GM23338 (cell line): ENCODE results near the gene SLC17A5. TPM values are rescaled to one million over a fixed set of nuclear protein-coding genes. Genes with fewer than 3 reads are reported as not detected.

Experiments
- ATAC-seq: fragments of 200-7000 bp; cut with Tn5 transposase; 3 replicates; pipeline ENCODE4 v1.9.1; 2020
- DNase-seq: peaks from one replicate; pipeline ENCODE4 v3.0.0-alpha.2; 2015; ENCODE audit warnings: low spot score
- H2AFZ ChIP-seq: fragments of 200-600 bp; sonication (generic); 2 replicates; pipeline ENCODE4 v1.8.0; 2016; ENCODE audit warnings: antibody characterized with exemption, mild to moderate bottlenecking, moderate library complexity
- H3F3A ChIP-seq: fragments of 200-600 bp; sonication (generic); replicated peaks from 2 replicates; pipeline ENCODE4 v1.8.0; 2017; ENCODE audit warnings: antibody characterized with exemption, mixed run types, low read depth
- H3K27ac ChIP-seq: fragments of 200-600 bp; sonication (generic); 2 replicates; pipeline ENCODE4 v1.6.1; 2016; ENCODE audit warnings: low read depth
- H3K27me3 ChIP-seq: fragments of 200-600 bp; sonication (generic); 2 replicates; pipeline ENCODE4 v1.8.0; 2016; ENCODE audit warnings: mild to moderate bottlenecking, mixed run types, moderate library complexity; ENCODE audit not compliant: insufficient read depth
- H3K36me3 ChIP-seq: fragments of 200-600 bp; sonication (generic); 2 replicates; pipeline ENCODE4 v1.8.0; 2016; ENCODE audit warnings: mild to moderate bottlenecking; ENCODE audit not compliant: insufficient read depth
- H3K4me1 ChIP-seq: fragments of 200-600 bp; sonication (generic); 2 replicates; pipeline ENCODE4 v1.8.0; 2016; ENCODE audit warnings: mild to moderate bottlenecking, moderate library complexity; ENCODE audit not compliant: insufficient read depth
- H3K4me2 ChIP-seq: fragments of 200-600 bp; sonication (generic); 2 replicates; pipeline ENCODE4 v1.7.1; 2017; ENCODE audit warnings: mixed run types
- H3K4me3 ChIP-seq: fragments of 200-600 bp; sonication (generic); 2 replicates; pipeline ENCODE4 v1.6.1; 2016; ENCODE audit warnings: mixed run types
- H3K79me2 ChIP-seq: fragments of 200-600 bp; sonication (generic); replicated peaks from 2 replicates; pipeline ENCODE4 v1.8.0; 2017; ENCODE audit warnings: mild to moderate bottlenecking; ENCODE audit not compliant: insufficient read depth
- H3K9me2 ChIP-seq: fragments of 200-600 bp; sonication (generic); 2 replicates; pipeline ENCODE4 v1.8.0; 2017; ENCODE audit not compliant: insufficient read depth
- H4K20me1 ChIP-seq: fragments of 200-600 bp; sonication (generic); replicated peaks from 2 replicates; pipeline ENCODE4 v1.8.0; 2017; ENCODE audit warnings: mild to moderate bottlenecking; ENCODE audit not compliant: insufficient read depth
- H3K27ac Mint-ChIP-seq: 2 replicates; pipeline ENCODE4 v1.8.0; 2020; ENCODE audit warnings: inconsistent platforms, mild to moderate bottlenecking, moderate library complexity, mixed read lengths
- H3K27me3 Mint-ChIP-seq: 3 replicates; pipeline ENCODE4 v1.8.0; 2022; ENCODE audit warnings: low read depth, mild to moderate bottlenecking, moderate library complexity, mixed read lengths, inconsistent platforms; ENCODE audit not compliant: insufficient read depth, poor library complexity
- H3K36me3 Mint-ChIP-seq: 3 replicates; pipeline ENCODE4 v1.8.0; 2021; ENCODE audit warnings: low read depth, mild to moderate bottlenecking, inconsistent platforms, moderate library complexity, mixed read lengths
- H3K4me1 Mint-ChIP-seq: 3 replicates; pipeline ENCODE4 v1.8.0; 2020; ENCODE audit warnings: mild to moderate bottlenecking, inconsistent platforms, mixed read lengths
- H3K4me3 Mint-ChIP-seq: 3 replicates; pipeline ENCODE4 v1.8.0; 2021; ENCODE audit warnings: moderate library complexity, mild to moderate bottlenecking, inconsistent platforms, mixed read lengths
- H3K9me3 Mint-ChIP-seq: 3 replicates; pipeline ENCODE4 v1.8.0; 2020; ENCODE audit warnings: moderate library complexity, mild to moderate bottlenecking, inconsistent platforms, mixed read lengths
- CREB1 ChIP-seq: fragments of 250-450 bp; sonication (Bioruptor Pico); IDR thresholded peaks from 2 replicates; pipeline ENCODE4 v1.5.0; 2020; ENCODE audit warnings: low read depth, mild to moderate bottlenecking, moderate library complexity
- CTCF ChIP-seq, 2 experiments: fragments of 200-600 bp in 1 of 2; sonication (generic) in 1 of 2; conservative IDR thresholded peaks; 2 replicates each; pipeline versions ENCODE4 v1.5.1 to v1.6.1; 2016 to 2017; ENCODE audit warnings: antibody characterized with exemption in 2 of 2, low read depth in 2 of 2, mild to moderate bottlenecking in 2 of 2, moderate library complexity in 1 of 2
- ETS1 ChIP-seq: IDR thresholded peaks from 2 replicates; pipeline ENCODE4 v1.6.1; 2016; ENCODE audit warnings: antibody characterized with exemption
- EZH2 ChIP-seq: fragments of 200-600 bp; sonication (generic); IDR thresholded peaks from one replicate; pipeline ENCODE4 v1.8.0; 2017; ENCODE audit warnings: antibody characterized with exemption, mild to moderate bottlenecking, low read depth; ENCODE audit not compliant: unreplicated experiment
- JUNB ChIP-seq: IDR thresholded peaks from one replicate; pipeline ENCODE4 v1.6.1; 2016; ENCODE audit warnings: antibody characterized with exemption; ENCODE audit not compliant: unreplicated experiment
- NANOG ChIP-seq: IDR thresholded peaks from 2 replicates; pipeline ENCODE4 v1.6.1; 2016; ENCODE audit warnings: antibody characterized with exemption, borderline replicate concordance
- POLR2AphosphoS5 ChIP-seq: IDR thresholded peaks from 2 replicates; pipeline ENCODE4 v1.6.1; 2016; ENCODE audit warnings: antibody characterized with exemption, low read depth
- ZNF114 ChIP-seq: fragments of 250-450 bp; sonication (Bioruptor Pico); IDR thresholded peaks from 2 replicates; pipeline ENCODE4 v1.5.0; 2020; ENCODE audit warnings: mild to moderate bottlenecking, moderate library complexity
- ZNF331 ChIP-seq: fragments of 250-450 bp; sonication (Bioruptor Pico); IDR thresholded peaks from 2 replicates; pipeline ENCODE4 v1.5.0; 2020; ENCODE audit warnings: low read depth, mild to moderate bottlenecking, moderate library complexity
- polyA plus RNA-seq: library from polyadenylated mRNA; unstranded; fragments of >200 nt; fragmentation: Nextera tagmentation; extraction: Ambion mirVana; gene quantifications from 2 replicates; pipeline ENCODE4 v1.2.1, GENCODE V29; 2016
- total RNA-seq: library from RNA; depleted of rRNA; stranded (reverse); fragments of >200 nt; shearing (Covaris generic); gene quantifications from 2 replicates; pipeline ENCODE4 v1.2.3, GENCODE V29; 2014
- TF ChIP-seq, protein P1 (sequence below): IDR thresholded peaks from one replicate; pipeline ENCODE4 v1.6.1; 2018; ENCODE audit warnings: antibody characterized with exemption; ENCODE audit not compliant: unreplicated experiment
- TF ChIP-seq, protein P2 (sequence below): fragments of 250-450 bp; sonication (Bioruptor Pico); IDR thresholded peaks from 2 replicates; pipeline ENCODE4 v1.5.0; 2020; ENCODE audit warnings: mild to moderate bottlenecking, moderate library complexity

SLC17A5 gene
- total and polyA plus RNA-seq, 2 experiments from 2014 or later, result 9.2 to 17.7 TPM

DNA sequence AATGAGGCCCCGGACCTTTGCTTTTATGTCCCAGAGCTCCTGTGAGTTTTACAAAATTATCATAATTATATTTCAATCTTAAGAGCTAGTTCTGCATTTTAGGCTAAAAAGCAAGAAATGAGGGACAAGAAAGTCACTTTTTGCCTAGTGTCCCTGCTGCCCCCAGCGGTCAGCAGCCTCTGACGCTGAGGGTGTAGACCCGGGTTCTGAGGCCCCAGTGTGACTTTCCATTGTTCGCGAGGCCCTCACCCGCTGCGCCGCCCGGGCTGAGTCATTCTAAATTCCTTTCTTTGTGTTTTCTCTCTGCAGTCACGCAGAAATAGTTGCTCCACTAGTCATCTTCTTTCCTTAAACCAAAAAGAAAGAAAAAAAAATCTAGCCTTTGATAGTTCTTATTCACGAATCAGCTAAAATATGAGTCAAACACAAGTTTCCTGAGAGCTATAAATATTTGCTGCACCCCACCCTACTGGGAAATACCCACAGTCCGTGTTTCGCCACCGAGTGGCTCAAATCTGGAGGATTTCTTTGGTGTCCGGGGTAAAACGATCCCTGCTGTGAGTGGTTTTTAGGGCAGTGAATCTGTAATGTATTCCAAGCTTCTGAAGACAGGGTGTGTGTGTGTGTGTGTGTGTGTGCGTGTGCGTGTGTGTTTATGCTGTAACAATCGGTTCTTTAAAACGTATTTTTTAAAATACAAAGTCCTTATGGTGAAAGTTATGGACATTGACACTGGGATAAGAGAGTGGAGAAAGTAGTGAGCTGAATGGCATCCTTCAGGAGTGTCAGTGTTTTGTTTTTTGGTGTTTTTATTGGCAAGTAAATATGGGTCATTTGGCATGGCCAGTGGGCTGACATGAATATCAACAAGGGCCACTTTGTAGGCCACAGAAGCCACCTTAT, 73.3 kb downstream of the SLC17A5 start:
- no peak overlapping the region for H2AFZ ChIP-seq

More for the DNA sequence above, 73.3 kb downstream of the SLC17A5 start:
- Mint-ChIP-seq H3K27ac (peak overlapping the region; percentile 99), H3K27me3 (peaks cover 32% of the 10 kb centered on the region), H3K9me3 (peaks cover 26% of the 10 kb centered on the region), H3K36me3 (peaks cover 19% of the 10 kb centered on the region), H3K4me1 (peaks cover 44% of the 10 kb centered on the region), H3K4me3 (peak overlapping the region; percentile 61)
- peaks cover 9% of the 10 kb centered on the region; the same call in 1 of the 2 replicates for H3F3A ChIP-seq
- peak; percentile 86 for ATAC-seq
- no peaks in the 10 kb centered on the region for H4K20me1 ChIP-seq
- H3K27me3 ChIP-seq, result no peaks in the 10 kb centered on the region
- H3K9me2 ChIP-seq, result no peaks in the 10 kb centered on the region
- peak overlapping the region; percentile 17 for H3K4me3 ChIP-seq
- peak; percentile 98 for DNase-seq
- TF ChIP-seq POLR2AphosphoS5 (no peak), JUNB (no peak), ZNF114 (CRISPR knock-in tag) (0 out of 2 replicates have a peak, but pooled peaks have one; percentile 65), EZH2 (no peak), CTCF (conservative IDR thresholded peaks at IDR 0.05; ENCODE audit: low read depth in 2 of 2) (peak; percentile 59 to 64), ZNF331 (CRISPR knock-in tag) (no peak), ETS1 (no peak), CREB1 (CRISPR knock-in tag) (peak; percentile 84), NANOG (no peak)
- TF ChIP-seq, protein P1, sequence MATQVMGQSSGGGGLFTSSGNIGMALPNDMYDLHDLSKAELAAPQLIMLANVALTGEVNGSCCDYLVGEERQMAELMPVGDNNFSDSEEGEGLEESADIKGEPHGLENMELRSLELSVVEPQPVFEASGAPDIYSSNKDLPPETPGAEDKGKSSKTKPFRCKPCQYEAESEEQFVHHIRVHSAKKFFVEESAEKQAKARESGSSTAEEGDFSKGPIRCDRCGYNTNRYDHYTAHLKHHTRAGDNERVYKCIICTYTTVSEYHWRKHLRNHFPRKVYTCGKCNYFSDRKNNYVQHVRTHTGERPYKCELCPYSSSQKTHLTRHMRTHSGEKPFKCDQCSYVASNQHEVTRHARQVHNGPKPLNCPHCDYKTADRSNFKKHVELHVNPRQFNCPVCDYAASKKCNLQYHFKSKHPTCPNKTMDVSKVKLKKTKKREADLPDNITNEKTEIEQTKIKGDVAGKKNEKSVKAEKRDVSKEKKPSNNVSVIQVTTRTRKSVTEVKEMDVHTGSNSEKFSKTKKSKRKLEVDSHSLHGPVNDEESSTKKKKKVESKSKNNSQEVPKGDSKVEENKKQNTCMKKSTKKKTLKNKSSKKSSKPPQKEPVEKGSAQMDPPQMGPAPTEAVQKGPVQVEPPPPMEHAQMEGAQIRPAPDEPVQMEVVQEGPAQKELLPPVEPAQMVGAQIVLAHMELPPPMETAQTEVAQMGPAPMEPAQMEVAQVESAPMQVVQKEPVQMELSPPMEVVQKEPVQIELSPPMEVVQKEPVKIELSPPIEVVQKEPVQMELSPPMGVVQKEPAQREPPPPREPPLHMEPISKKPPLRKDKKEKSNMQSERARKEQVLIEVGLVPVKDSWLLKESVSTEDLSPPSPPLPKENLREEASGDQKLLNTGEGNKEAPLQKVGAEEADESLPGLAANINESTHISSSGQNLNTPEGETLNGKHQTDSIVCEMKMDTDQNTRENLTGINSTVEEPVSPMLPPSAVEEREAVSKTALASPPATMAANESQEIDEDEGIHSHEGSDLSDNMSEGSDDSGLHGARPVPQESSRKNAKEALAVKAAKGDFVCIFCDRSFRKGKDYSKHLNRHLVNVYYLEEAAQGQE, result no peak
- TF ChIP-seq, protein P2, sequence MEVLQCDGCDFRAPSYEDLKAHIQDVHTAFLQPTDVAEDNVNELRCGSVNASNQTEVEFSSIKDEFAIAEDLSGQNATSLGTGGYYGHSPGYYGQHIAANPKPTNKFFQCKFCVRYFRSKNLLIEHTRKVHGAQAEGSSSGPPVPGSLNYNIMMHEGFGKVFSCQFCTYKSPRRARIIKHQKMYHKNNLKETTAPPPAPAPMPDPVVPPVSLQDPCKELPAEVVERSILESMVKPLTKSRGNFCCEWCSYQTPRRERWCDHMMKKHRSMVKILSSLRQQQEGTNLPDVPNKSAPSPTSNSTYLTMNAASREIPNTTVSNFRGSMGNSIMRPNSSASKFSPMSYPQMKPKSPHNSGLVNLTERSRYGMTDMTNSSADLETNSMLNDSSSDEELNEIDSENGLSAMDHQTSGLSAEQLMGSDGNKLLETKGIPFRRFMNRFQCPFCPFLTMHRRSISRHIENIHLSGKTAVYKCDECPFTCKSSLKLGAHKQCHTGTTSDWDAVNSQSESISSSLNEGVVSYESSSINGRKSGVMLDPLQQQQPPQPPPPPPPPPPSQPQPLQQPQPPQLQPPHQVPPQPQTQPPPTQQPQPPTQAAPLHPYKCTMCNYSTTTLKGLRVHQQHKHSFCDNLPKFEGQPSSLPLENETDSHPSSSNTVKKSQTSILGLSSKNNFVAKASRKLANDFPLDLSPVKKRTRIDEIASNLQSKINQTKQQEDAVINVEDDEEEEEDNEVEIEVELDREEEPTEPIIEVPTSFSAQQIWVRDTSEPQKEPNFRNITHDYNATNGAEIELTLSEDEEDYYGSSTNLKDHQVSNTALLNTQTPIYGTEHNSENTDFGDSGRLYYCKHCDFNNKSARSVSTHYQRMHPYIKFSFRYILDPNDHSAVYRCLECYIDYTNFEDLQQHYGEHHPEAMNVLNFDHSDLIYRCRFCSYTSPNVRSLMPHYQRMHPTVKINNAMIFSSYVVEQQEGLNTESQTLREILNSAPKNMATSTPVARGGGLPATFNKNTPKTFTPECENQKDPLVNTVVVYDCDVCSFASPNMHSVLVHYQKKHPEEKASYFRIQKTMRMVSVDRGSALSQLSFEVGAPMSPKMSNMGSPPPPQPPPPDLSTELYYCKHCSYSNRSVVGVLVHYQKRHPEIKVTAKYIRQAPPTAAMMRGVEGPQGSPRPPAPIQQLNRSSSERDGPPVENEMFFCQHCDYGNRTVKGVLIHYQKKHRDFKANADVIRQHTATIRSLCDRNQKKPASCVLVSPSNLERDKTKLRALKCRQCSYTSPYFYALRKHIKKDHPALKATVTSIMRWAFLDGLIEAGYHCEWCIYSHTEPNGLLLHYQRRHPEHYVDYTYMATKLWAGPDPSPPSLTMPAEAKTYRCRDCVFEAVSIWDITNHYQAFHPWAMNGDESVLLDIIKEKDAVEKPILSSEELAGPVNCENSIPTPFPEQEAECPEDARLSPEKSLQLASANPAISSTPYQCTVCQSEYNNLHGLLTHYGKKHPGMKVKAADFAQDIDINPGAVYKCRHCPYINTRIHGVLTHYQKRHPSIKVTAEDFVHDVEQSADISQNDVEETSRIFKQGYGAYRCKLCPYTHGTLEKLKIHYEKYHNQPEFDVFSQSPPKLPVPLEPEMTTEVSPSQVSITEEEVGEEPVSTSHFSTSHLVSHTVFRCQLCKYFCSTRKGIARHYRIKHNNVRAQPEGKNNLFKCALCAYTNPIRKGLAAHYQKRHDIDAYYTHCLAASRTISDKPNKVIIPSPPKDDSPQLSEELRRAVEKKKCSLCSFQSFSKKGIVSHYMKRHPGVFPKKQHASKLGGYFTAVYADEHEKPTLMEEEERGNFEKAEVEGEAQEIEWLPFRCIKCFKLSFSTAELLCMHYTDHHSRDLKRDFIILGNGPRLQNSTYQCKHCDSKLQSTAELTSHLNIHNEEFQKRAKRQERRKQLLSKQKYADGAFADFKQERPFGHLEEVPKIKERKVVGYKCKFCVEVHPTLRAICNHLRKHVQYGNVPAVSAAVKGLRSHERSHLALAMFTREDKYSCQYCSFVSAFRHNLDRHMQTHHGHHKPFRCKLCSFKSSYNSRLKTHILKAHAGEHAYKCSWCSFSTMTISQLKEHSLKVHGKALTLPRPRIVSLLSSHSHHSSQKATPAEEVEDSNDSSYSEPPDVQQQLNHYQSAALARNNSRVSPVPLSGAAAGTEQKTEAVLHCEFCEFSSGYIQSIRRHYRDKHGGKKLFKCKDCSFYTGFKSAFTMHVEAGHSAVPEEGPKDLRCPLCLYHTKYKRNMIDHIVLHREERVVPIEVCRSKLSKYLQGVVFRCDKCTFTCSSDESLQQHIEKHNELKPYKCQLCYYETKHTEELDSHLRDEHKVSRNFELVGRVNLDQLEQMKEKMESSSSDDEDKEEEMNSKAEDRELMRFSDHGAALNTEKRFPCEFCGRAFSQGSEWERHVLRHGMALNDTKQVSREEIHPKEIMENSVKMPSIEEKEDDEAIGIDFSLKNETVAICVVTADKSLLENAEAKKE, result no peak
- peak overlapping the region; percentile 36 for H3K4me2 ChIP-seq
- no peaks in the 10 kb centered on the region for H3K36me3 ChIP-seq
- peak overlapping the region; percentile 99 for H3K27ac ChIP-seq
- H3K4me1 ChIP-seq, result peaks cover 37% of the 10 kb centered on the region
- H3K79me2 ChIP-seq, result no peaks in the 10 kb centered on the region
